Inferior parietal cortex (tissue), 1 donor: ENCODE data around the gene DLG5.

Source experiments
- DNase-seq: peaks from one replicate; pipeline ENCODE4 v3.0.0-alpha.2; 2016; ENCODE audit errors: extremely low spot score

Gene DLG5

DNA sequence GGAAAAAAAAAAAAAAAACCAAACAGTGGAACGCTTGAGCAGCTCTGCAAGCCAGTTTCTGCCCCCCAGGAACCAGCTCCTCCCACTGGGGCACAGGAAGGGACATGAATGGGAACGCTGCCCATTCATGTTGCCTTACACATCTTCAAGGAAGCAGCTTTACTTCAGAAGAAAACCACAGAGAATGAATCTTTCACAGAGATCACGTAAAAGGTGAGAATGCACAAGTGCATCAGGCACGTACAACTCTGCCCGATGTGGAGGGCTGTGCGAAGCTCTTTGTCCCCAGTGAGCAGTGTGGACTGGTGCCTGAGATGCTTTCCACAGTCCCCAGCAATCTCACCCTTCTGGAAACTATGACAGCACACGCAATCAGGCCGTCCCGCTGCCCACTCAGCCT, 106.2 kb downstream of the DLG5 start:
- DNase-seq = no peak

DNA sequence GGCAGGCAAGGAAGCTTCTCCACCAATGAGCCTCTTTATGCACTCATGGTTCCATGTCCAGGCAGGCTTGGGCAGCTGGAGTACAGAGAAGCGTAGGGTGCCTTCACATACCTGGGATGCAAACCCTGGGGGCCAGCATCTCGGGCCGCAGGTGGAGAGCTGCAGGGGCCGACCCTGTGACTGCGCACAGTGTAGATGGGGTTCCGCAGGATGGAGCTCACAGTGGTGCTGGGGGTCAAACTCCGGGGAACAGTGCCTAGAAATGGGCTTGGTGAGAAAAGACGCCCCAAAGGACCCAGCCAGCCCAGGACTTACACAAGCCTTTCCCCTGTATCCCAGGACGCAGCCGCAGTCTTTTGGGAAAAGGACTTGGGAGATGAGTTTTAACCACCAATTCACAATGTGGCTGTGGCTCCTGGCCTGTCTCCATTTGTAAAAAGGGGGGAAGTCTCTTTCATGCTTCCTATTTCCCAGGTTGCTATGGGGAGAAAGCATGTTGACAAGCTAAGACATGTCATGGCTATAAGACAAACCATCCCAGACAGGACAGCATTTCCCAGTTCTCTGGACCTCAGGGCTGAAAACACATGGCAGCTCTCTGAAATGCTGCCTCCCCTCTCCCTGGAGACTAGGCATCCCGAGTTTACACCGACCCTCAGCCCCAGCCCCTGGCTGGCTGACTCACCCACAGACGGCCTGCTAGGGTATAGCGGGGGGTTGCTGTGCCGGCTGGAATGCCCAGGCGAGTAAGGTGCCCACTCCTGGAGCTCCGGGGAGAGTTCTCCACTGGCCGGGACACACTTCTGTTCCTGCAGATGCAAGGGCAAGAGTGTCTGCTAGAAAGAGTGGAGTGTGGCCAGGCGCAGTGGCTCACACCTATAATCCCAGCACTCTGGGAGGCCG, 107.1 kb downstream of the DLG5 start:
- DNase-seq = no peak

DNA sequence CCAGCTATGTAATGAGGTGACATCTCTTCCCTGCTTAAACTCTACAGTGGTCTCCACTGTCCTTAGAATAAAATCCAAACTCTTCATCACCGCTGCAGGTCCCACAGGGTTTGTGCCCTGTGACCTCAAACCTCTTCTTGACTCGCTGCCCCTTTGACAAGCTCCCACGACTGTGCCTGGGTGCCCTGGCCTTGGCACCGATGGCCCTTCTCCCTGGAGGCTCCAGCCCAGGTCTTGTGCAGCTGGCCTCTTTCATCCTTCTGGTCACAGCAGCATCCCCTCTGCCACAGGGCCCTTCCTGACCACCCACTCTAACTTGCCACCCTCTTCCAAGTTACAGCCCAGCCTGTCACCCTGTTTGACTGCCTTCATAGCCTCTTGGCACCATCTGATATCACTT, 108.2 kb downstream of the DLG5 start:
- no peak for DNase-seq

DNA sequence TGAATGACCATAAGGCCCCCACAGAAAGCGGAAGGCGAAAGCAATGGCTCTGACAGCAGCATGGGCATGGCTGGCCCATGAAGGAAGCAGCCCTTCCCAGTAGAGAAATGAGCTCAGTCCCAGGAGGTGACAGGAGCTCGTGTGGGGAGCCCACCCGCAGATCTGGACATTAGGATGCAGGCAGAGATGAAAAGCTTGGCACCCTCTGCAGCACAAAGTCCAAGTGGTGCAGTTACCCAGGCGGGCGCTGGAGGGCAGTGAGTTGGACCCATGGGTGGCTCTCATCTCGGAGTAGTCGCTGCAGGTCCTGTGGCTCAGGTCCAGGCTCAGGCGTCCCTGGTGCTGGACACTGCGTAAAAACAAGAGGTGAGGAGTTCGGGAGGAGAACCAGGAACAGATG, 109.0 kb downstream of the DLG5 start:
- DNase-seq = no peak

DNA sequence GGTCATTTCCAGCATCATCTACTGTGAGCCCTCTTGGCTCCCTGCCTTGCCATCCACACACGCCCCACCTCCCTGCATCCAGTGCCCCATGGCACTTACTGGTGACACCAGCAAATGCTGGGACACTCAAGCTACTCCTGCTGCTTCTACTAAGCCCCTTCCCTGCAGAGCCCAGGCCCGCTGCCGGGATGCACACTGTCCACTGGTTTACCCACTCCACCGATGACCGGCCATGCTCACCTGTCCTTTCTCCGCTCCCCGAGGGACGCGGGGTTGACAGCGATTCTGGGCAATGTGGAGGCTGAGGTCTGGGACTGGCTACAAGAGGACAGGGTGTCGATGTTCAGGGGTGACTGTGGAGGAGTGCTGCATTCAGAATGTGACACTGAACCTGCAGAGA, 110.2 kb downstream of the DLG5 start:
- no peak for DNase-seq

DNA sequence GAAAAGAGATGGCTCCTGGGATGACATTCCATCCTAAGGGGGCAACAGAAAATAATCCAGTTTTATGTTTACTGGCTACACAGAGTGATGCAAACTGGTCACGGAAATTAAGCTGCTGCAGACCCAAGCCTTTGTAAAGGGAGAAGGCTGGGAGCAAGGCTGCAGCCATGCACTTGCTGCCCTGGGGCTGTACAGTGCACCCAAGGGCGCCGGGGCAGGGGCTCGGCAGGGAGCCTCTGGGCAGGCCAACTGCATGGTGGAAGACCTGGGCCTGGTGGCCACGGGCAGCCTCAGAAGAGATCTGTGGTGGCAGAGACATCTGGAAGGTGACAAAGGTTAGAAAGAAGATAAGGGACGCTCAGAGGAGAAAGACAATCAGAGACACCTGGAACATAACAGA, 113.8 kb downstream of the DLG5 start:
- no peak for DNase-seq

DNA sequence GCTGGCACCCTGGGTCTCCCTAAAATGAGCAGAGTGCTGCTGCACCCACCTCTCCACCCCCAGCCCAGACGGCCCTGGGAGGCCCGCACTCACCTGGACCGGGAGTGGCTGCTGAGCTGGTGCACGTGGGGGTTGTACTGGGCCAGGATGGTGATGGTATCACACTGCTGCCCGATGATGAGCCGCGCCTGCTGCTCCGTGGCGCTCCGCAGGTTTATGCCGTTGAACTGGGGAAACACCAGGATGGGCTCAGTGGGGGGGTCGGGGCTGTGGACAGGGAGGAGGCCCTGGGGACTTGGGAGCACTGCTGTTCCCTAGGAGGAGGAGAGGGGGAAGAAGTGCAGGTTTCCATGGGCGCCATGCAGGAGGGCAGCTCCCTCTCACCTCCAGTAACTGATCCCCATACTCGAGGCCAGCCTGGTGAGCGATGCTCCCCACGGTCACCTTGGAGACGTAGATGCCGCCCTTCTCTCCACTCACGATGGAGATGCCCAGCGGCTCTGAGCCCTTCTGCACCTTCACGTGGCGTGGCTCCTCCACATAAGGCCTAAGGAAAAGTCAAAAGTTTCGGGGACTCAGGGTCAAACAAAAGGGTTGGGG, 114.6 kb downstream of the DLG5 start:
- no peak for DNase-seq

DNA sequence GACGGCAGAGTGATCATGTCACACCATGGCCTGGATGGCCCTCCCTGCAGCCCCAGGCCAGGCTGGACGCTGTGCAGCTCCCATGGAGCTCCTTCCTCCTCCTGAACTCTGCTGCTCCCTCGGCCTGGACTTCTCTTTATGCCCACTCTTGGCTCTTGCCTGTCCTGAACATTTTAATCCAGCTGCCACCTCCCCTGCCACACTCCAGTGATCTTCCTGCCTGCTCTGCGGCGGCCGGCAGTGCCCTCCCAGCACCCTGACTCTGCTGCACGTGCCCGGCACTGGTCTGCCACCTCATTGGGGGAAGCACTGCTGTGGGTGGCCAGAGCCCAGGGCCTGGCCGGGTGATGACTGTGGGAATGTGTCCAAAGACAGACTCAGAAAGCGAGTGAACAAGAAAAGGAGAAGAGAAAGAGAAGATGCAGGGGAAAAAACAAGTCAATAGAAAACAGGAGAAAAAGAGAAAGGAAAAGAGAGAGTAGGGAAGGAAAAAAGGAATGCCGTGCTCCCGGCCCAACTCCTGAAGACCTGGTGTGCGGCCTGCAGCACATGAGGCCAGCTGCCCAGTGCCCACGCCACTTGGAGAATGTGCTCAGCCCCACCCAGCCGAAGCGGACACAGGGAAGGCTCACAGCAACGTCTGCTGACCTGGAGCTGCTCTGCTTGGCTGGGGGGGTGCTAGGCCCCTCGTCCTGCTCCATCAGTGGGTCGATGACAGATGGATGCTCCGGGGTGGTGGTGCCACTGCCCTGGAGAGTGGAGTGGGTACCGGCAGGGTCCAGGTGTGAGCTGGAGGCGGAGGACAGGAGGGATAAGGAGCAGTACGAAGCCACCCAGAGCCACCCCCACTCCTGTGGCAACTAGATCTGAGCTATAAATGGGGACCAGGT, 115.9 kb downstream of the DLG5 start:
- no peak for DNase-seq

DNA sequence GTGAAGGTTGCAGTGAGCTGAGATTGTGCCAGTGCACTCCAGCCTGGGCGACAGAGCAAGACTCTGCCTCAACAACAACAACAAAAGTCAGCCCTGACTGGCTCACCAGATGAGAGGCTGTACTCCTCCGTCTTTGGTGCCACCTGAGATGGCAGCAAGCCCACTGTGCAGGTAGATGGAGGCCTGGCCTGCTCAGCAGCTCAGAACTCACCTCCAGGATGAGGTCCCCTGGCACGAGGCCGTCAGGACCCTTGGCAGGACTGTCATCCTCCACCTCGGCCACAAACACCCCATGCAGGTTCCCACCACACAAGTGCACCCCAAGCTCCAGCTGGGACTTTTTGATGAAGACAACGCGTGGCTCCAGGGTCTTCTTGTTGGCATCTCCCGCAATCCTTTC, 117.2 kb downstream of the DLG5 start:
- DNase-seq = no peak

DNA sequence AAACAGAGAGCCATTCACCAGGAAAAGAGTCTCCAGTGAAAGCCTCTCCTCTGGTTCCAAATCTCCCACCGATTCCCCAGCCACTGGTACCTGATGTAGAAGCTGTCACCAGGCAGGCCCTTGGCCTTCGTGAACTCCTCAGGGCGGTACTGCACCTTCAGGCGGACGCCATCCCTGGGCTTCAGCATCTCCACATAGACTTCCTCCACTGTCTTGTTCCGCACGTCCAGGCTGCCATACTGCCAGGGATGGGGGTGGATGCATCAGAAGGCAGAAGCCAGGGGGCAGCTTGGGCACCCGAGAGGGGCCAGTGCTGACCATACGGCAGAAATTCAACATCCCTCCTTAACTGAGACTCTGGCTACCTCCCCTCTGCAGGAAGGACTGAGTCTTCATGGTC, 118.8 kb downstream of the DLG5 start:
- DNase-seq = no peak

DNA sequence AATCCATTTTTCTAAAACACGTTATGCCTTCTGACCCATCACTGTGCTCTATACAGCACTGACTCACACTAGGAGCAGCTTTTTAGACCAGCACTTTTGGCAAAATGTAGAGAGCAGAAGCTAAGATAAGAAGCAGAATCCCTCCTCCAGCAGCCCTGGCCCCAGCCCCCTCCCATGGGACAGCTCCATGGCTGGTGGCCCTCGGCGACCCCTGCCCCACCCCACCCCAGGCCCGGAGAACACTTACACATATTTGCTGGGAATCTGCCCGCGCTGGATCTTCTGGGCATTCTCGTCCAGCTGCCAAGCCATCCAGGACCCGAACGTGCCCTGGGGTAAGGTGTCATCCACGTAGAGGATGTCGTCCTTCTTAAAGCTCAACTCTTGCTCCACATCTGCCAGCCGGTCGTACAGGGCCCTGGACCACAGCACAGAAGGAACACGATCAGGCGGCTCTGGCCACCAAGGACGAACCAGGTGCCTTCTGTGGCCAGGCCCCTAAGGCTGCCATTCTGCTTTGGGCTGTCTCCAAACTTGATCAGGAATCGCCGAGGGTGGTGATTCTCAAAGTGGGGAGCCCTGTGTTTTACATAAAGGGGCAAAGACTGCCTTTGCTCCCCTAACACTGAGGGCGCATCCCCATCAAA, 119.9 kb downstream of the DLG5 start:
- no peak for DNase-seq

DNA sequence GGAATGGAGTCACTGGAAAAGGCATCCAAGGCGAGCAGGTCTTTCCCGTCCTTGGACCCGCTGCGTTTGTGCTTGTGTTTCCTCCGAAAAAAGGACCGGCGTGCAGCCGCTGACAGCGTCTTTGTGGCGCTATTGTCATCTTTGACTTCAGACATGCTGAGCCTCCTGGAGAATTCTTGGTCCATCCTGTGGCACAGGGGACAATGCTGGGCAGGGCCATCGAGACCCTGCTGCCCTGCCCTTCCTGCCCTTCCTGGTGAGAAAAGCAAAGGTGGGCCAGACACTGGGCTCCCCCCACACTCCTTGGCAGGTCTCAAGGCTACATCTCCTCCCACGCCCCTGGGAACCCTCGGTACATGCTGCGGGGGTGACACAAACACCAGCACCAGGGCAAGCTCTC, 120.9 kb downstream of the DLG5 start:
- no peak for DNase-seq

DNA sequence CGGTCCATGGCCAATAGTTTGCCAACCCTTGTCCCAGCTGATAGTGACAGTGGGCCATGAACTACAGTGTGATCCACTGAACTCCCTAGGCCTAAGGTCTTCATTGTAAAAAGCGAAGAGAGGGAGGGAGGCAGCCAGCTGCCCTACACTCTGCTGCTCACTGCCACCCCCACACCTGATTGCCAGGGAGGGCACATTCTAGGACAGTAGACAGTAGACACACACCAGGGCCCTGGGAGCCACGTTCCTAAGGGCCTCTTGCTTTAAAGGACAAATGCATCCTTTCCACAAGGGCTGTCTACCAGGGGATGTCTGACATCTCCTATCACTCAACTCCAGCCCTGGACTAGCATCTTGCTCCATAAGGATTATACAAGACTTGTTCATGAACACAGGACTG, 122.2 kb downstream of the DLG5 start:
- no peak for DNase-seq

DNA sequence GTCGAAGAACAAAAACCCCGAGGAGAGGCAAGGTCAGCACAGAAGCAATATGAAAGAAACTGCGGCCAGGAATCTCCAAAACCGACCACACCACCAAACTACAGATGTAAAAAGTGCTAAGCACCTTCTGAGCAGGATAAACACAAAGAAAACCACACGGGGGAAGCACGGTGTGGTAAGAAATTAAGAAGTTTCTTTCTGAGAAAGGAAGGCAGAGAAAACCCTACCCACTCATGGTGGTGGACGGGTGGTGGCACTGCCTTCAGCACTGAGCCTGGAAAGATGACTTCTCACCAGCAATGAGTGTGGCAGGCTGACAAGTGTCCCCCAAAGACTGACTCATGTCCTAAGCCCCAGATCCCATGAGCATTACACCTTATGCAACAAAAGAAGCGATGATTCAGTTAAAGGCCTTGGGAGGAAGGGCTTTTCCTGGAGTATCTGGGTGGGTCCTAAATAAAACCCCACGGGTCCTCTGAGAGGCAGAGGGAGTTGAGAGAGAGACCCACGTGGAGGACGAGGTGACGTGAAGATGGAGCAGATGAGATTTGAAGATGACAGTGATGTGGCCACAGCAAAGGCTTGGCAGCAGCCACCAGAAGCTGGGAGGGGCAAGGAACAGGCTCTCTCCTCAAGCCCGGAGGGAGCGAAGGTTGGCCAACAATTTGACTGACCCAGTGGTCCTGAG, 124.9 kb downstream of the DLG5 start:
- no peak for DNase-seq

DNA sequence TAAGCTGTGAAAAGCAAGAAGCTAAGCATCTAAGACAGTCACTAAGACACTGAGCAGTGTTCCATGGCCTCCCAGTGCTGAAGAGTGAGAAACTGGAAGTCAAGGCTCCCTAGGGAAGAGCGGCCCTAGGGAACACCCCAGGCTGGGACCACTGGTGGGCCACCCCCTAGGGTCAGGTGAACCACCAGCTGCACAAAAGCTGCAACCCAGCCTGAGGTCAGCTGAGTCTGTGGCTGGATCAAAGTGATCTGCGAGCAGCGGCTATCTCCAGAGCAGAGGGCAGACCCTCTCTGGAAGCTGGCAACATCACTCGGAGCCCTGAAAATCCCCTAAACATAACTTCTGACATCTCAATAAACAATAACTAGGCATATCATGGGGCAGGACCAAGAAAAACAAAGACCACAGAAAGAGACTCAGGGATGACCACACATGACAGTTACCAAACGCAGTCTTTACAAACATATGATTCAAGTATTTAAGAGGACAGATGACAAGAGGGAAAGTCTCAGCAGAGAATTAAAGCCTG, 125.8 kb downstream of the DLG5 start:
- no peak for DNase-seq

DNA sequence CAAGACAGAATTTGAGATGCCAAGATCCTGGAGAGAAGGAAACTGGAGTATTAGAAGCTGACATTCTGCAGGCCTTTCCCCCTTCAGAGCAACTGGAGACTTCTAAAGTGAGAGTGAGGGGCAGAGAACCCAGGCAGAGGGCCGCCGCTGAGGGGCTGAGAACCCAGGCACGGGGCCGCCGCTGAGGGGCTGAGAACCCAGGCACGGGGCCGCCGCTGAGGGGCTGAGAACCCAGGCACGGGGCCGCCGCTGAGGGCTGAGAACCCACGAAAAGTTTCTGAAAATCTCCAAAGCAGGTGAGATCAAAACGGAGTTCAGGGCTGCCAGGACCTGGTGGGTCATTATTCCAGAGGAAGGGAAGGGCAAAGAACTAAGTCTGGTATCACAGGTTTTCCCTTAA, 126.2 kb downstream of the DLG5 start:
- DNase-seq = no peak

DNA sequence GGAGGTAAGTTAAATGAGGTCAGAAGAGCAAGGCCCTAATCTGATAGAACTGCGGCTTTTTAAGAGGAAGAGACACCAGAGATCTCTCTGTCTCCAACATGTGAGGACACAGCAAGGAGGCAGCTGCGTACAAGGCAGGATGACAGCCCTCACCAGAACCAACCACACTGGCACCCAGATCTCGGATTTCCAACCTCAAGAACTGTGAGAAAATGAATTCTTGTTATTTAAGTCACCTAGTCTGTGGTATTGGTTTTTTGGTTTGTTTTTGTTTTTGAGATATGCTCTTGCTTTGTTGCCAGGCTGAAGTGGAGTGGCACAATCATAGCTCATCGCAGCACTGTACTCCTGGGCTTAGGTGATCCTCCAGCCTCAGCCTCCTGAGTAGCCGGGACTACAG, 127.2 kb downstream of the DLG5 start:
- DNase-seq = no peak

DNA sequence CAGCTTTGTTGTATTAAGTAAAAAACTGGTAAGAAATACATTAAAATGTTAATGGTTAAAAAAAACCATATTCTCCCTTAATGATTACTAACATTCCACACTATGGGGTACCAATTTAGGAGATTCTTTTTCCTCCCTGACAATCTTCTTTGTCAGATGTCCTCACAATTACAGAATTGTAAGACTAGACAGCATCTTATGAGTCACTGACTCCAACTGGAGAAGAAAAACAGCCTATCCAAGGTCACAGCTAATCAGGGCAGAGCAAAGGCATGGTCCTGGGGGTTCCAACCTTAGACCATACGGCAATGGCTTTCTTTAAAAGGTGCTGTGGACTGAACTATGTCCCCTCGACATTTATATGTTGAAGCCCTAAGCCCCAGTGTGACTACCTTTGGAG, 127.6 kb downstream of the DLG5 start:
- no peak for DNase-seq

DNA sequence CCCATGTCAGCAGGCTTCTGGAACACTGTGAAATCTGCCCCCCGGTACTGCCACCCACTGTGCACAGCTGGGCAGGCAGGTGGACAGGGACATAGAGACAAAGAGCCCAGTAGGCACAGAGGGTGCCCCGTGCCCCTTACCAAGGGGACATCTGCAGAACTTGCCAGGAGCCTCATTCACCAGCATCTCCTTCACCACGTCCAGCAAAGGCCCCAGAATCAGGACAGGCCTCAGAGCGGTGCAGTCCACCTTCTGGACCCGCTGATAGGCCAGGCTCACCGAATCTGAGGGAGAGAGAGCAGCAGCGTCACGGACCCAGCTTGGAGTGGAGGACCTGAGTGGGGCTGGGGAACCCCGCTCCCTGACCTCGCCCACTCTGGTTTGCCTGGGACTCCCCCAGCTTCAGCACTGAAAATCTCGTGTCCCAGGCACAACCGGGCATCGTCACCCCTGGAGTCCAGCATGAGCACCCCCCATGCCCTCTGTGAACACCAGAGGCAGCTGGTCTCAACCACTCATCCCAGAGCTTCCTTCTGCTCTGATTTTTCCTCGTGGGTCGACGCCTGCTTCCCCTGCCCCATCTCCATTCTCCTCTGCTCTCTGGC, 130.1 kb downstream of the DLG5 start:
- DNase-seq = no peak

DNA sequence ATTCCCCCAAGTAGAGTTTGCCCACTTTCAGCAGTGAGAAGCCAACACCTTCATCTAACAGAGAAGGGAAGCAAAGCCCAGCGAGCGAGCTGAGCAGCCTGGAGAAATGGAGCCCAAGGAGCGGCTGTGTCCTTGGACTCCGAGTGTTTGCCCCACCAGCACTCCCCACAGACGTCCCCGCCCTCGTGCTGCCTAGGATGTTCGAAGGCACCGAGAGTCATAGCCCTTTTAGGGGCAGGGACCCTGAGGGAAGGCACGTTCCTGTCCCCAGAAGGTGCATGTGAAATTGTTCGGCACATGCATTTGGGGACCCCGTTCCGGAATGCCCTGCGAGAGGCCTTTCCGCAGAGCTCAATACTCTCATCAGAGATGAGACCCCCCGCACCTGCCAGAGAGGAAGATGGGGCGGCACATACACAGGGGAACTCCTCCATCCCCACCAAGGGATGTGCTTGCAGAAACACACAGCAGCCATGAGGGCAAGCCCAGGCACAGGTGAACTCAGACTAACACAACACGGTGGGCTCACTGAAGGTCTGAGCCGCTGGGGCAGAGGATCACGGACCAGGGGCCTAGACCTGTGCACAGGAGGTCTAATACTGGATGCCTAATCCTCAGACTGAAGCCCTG, 131.0 kb downstream of the DLG5 start:
- no peak for DNase-seq
